SK-N-SH (cell line): ENCODE measurements around the gene NIN. TPM values are rescaled to one million over a fixed set of nuclear protein-coding genes. Genes with fewer than 3 reads are reported as not detected.

Experiments
- CTCF ChIA-PET: fragments of 300-600, 350-600 bp; formaldehyde crosslinking; extraction: SDS; loops from one replicate; lab custom pipeline; 2021; lab: Yijun Ruan, JAX
- POLR2A ChIA-PET: fragments of 350-600 bp; sonication (Branson Sonifier 250); formaldehyde crosslinking; extraction: SDS; loops from one replicate; lab custom pipeline; 2020; ENCODE audit warnings: antibody characterized with exemption, inconsistent platforms; lab: Yijun Ruan, JAX
- DNase-seq: peaks from one replicate; pipeline ENCODE4 v3.0.0; 2012
- H2AFZ ChIP-seq: fragments of 200-600 bp; sonication (generic); 2 replicates; pipeline ENCODE4 v1.8.1; 2016; ENCODE audit warnings: antibody characterized with exemption, mild to moderate bottlenecking, low read depth
- H3F3A ChIP-seq: fragments of 200-600 bp; sonication (generic); replicated peaks from 2 replicates; pipeline ENCODE3; 2016; ENCODE audit warnings: antibody characterized with exemption, mild to moderate bottlenecking; ENCODE audit not compliant: insufficient read depth
- H3K27ac ChIP-seq, 2 experiments: fragments of 200-500 bp in 1 of 2; fragments of 200-600 bp in 1 of 2; sonication (Bioruptor generic) in 1 of 2; sonication (generic), shearing (Covaris generic) in 1 of 2; 2 replicates each; pipeline versions ENCODE4 v1.5.1 to v1.6.1; 2014 to 2016; ENCODE audit warnings: low read depth in 2 of 2, inconsistent platforms in 1 of 2, low read length in 1 of 2, mild to moderate bottlenecking in 1 of 2, mixed read lengths in 1 of 2
- H3K27me3 ChIP-seq: fragments of 200-600 bp; sonication (generic), shearing (Covaris generic); 2 replicates; pipeline ENCODE4 v1.6.1; 2016; ENCODE audit warnings: mixed run types; ENCODE audit not compliant: insufficient read depth
- H3K36me3 ChIP-seq, 2 experiments: fragments of 200-500 bp in 1 of 2; fragments of 200-600 bp in 1 of 2; sonication (Bioruptor generic) in 1 of 2; sonication (generic) in 1 of 2; replicated peaks in 1 of 2; 2 replicates each; pipeline versions ENCODE3 to v1.5.1; 2014 to 2016; ENCODE audit warnings: low read length in 1 of 2, mild to moderate bottlenecking in 1 of 2; ENCODE audit not compliant: insufficient read depth in 2 of 2, control insufficient read depth in 1 of 2
- H3K4me1 ChIP-seq, 2 experiments: fragments of 200-500 bp in 1 of 2; fragments of 200-600 bp in 1 of 2; sonication (Bioruptor generic) in 1 of 2; sonication (generic), shearing (Covaris generic) in 1 of 2; 2 replicates each; pipeline versions ENCODE4 v1.5.1 to v1.6.1; 2014 to 2016; ENCODE audit warnings: low read depth in 1 of 2, low read length in 1 of 2, mixed run types in 1 of 2; ENCODE audit not compliant: insufficient read depth in 2 of 2, control insufficient read depth in 1 of 2
- H3K4me2 ChIP-seq: fragments of 200-600 bp; sonication (generic), shearing (Covaris generic); 2 replicates; pipeline ENCODE4 v1.6.1; 2017; ENCODE audit warnings: mixed run types
- H3K4me3 ChIP-seq, 2 experiments: fragments of 200-500 bp in 1 of 2; fragments of 200-600 bp in 1 of 2; sonication (Bioruptor generic) in 1 of 2; sonication (generic), shearing (Covaris generic) in 1 of 2; 2 replicates each; pipeline versions ENCODE4 v1.5.1 to v1.8.1; 2014 to 2016; ENCODE audit warnings: low read depth in 2 of 2, inconsistent platforms in 1 of 2, low read length in 1 of 2, mild to moderate bottlenecking in 1 of 2, mixed read lengths in 1 of 2, moderate library complexity in 1 of 2
- H3K79me2 ChIP-seq: fragments of 200-600 bp; sonication (generic); 2 replicates; pipeline ENCODE4 v1.8.1; 2017; ENCODE audit warnings: mild to moderate bottlenecking; ENCODE audit not compliant: insufficient read depth
- H3K9ac ChIP-seq: fragments of 200-600 bp; sonication (generic); 2 replicates; pipeline ENCODE4 v1.6.1; 2017; ENCODE audit warnings: mixed run types
- H3K9me2 ChIP-seq: fragments of 200-600 bp; sonication (generic); 2 replicates; pipeline ENCODE4 v1.6.1; 2017; ENCODE audit warnings: mixed run types
- H3K9me3 ChIP-seq: fragments of 200-600 bp; sonication (generic); 2 replicates; pipeline ENCODE4 v1.6.1; 2017; ENCODE audit warnings: mixed run types, mild to moderate bottlenecking, moderate library complexity
- H4K20me1 ChIP-seq: fragments of 200-600 bp; sonication (generic); 2 replicates; pipeline ENCODE4 v1.6.1; 2017; ENCODE audit warnings: mild to moderate bottlenecking, mixed run types; ENCODE audit not compliant: insufficient read depth
- CTCF ChIP-seq: fragments of 200-600 bp; sonication (generic); IDR thresholded peaks from 2 replicates; pipeline ENCODE4 v1.6.1; 2017; ENCODE audit warnings: antibody characterized with exemption, mild to moderate bottlenecking, moderate library complexity
- EP300 ChIP-seq, 2 experiments: IDR thresholded peaks; 2 replicates each; pipeline versions ENCODE4 v1.4.0 to v1.6.1; 2012; ENCODE audit warnings: borderline replicate concordance in 1 of 2, low read depth in 1 of 2, low read length in 1 of 2
- EZH2phosphoT487 ChIP-seq: fragments of 200-600 bp; sonication (generic); IDR thresholded peaks from 2 replicates; pipeline ENCODE4 v1.6.1; 2017; ENCODE audit warnings: low read depth, mixed run types, mild to moderate bottlenecking, antibody characterized with exemption, moderate library complexity, borderline replicate concordance
- FOSL2 ChIP-seq: IDR thresholded peaks from 2 replicates; pipeline ENCODE4 v1.4.0; 2012; ENCODE audit warnings: low read depth, mild to moderate bottlenecking, moderate library complexity, borderline replicate concordance
- FOXJ3 ChIP-seq: sonication (generic); formaldehyde crosslinking; IDR thresholded peaks from 2 replicates; pipeline ENCODE4 v1.5.1; 2020; ENCODE audit warnings: mild to moderate bottlenecking, missing genetic modification reagents
- FOXM1 ChIP-seq: IDR thresholded peaks from 2 replicates; pipeline ENCODE4 v1.4.0; 2012; ENCODE audit warnings: low read depth, mild to moderate bottlenecking
- GATA2 ChIP-seq: sonication (generic); formaldehyde crosslinking; IDR thresholded peaks from 2 replicates; pipeline ENCODE4 v1.5.0; 2020; ENCODE audit warnings: mild to moderate bottlenecking, missing genetic modification reagents
- JUND ChIP-seq: IDR thresholded peaks from 2 replicates; pipeline ENCODE4 v1.4.0; 2012
- NFIC ChIP-seq: IDR thresholded peaks from 2 replicates; pipeline ENCODE4 v1.4.0; 2012; ENCODE audit warnings: borderline replicate concordance
- NRF1 ChIP-seq: IDR thresholded peaks from 2 replicates; pipeline ENCODE4 v1.6.1; 2012; ENCODE audit warnings: low read depth, mild to moderate bottlenecking, low read length
- PBX3 ChIP-seq: IDR thresholded peaks from 2 replicates; pipeline ENCODE4; 2012
- POLR2AphosphoS5 ChIP-seq: IDR thresholded peaks from 2 replicates; pipeline ENCODE4 v1.6.1; 2012; ENCODE audit warnings: low read depth, low read length
- REST ChIP-seq: IDR thresholded peaks from 2 replicates; pipeline ENCODE4 v1.6.1; 2012; ENCODE audit warnings: mild to moderate bottlenecking, low read depth, low read length, moderate library complexity
- RXRA ChIP-seq: IDR thresholded peaks from 2 replicates; pipeline ENCODE4 v1.4.0; 2012; ENCODE audit warnings: low read depth, mild to moderate bottlenecking, borderline replicate concordance
- TCF12 ChIP-seq: IDR thresholded peaks from 2 replicates; pipeline ENCODE4 v1.4.0; 2012
- TEAD4 ChIP-seq: IDR thresholded peaks from 2 replicates; pipeline ENCODE4 v1.4.0; 2012; ENCODE audit warnings: mild to moderate bottlenecking, borderline replicate concordance; ENCODE audit not compliant: insufficient read depth
- USF2 ChIP-seq: fragments of 150-350 bp; IDR thresholded peaks from 2 replicates; pipeline ENCODE4 v1.6.1; 2017; ENCODE audit warnings: antibody characterized with exemption, low read length, low read depth, borderline replicate concordance
- WGBS: methylation state at CpG from one replicate; pipeline ENCODE4 v1.1.6; 2017; ENCODE audit warnings: low lambda C conversion rate; 5-methylcytosine and 5-hydroxymethylcytosine counted together
- polyA plus RNA-seq, 3 experiments: library from polyadenylated mRNA; depleted of rRNA; stranded (reverse); fragments of >200 nt; gene quantifications; 2 replicates each; pipeline ENCODE4 v1.2.3, GENCODE V29; 2012

NIN gene
- polyA plus RNA-seq, 1 of the 3 experiments (the other 2 are of a cell fraction): 10.0 TPM

GRCh38 chr14:50741567-50741966, 89.4 kb downstream of the NIN start:
- Histone ChIP-seq H3K27me3 (no peaks in the 10 kb centered on the region), H3K9me3 (no peaks in the 10 kb centered on the region), H3F3A (no peaks in the 10 kb centered on the region), H3K9ac (no peak overlapping the region), H3K27ac (peak overlapping the region; percentile 31 to 44; a peak in 2 of 4 replicates), H3K4me2 (no peak overlapping the region), H3K36me3 (peaks cover 43 to 60% of the 10 kb centered on the region in 2 experiments), H3K4me1 (peaks cover 0 to 6% of the 10 kb centered on the region in 2 experiments; a peak in 1 of 4 replicates), H3K79me2 (no peaks in the 10 kb centered on the region), H3K4me3 (no peak overlapping the region), H4K20me1 (no peaks in the 10 kb centered on the region), H2AFZ (no peak overlapping the region), H3K9me2 (no peaks in the 10 kb centered on the region)
- no peak for DNase-seq
- ChIA-PET CTCF (interaction anchor here (1.1 kb wide), 2 partner anchors 35 to 76 kb away, joined by 3 read pairs; no protein-coding TSS in a partner anchor), POLR2A (no interaction called here)
- WGBS: 50% methylated on average over 3 of the region's 3 CpGs
- TF ChIP-seq FOXM1 (no peak), POLR2AphosphoS5 (no peak), NFIC (no peak), PBX3 (no peak), TCF12 (no peak), JUND (peak; percentile 21; the same call in 1 of the 2 replicates), NRF1 (no peak), USF2 (no peak), GATA2 (CRISPR knock-in tag) (no peak), REST (no peak), FOSL2 (peak; percentile 32; the same call in 1 of the 2 replicates), EZH2phosphoT487 (no peak), EP300 (IDR thresholded peaks at IDR 0.05; ENCODE audit: borderline replicate concordance in 1 of 2, low read depth in 1 of 2, low read length in 1 of 2) (no peak), CTCF (no peak), RXRA (no peak), TEAD4 (no peak), FOXJ3 (CRISPR knock-in tag) (no peak)
